PC-3 (cell line): ENCODE data around the gene HS2ST1. TPM values are rescaled to one million over a fixed set of nuclear protein-coding genes. Genes with fewer than 3 reads are reported as not detected.

Source experiments
- ATAC-seq: fragments of 200-7000 bp; cut with Tn5 transposase; 2 replicates; pipeline ENCODE4 v1.9.1; 2020; ENCODE audit warnings: mild to moderate bottlenecking, moderate library complexity
- BruUV-seq: library from RNA; stranded (reverse); fragments of 400-500 nt; replicated peaks from 2 replicates; lab custom pipeline; 2021; lab: Mats Ljungman, UMichigan
- CTCF ChIA-PET: fragments of 300-600 bp; sonication (Branson Sonifier 250); formaldehyde crosslinking; loops from one replicate; lab custom pipeline; 2022; ENCODE audit warnings: antibody characterized with exemption; lab: Charles Lee
- POLR2A ChIA-PET: fragments of 300-600 bp; sonication (Branson Sonifier 250); formaldehyde crosslinking; loops from one replicate; lab custom pipeline; 2022; ENCODE audit warnings: antibody characterized with exemption; ENCODE audit not compliant: unreplicated experiment; lab: Charles Lee
- DNase-seq: peaks from one replicate; pipeline ENCODE4 v3.0.0-alpha.2; 2015
- H2AFZ ChIP-seq: fragments of 300-600 bp; sonication (generic); 2 replicates; pipeline ENCODE4 v1.6.0; 2016; ENCODE audit warnings: antibody characterized with exemption, low read length
- H3F3A ChIP-seq: fragments of 300-600 bp; sonication (generic); one replicate; pipeline ENCODE4 v1.6.0; 2017; ENCODE audit warnings: antibody characterized with exemption, low read length, control low read depth, mild to moderate bottlenecking; ENCODE audit not compliant: unreplicated experiment
- H3K27ac ChIP-seq: fragments of 300-600 bp; sonication (generic); 2 replicates; pipeline ENCODE4 v1.5.1; 2016; ENCODE audit warnings: mild to moderate bottlenecking, low read length
- H3K27me3 ChIP-seq: fragments of 300-600 bp; sonication (generic); 2 replicates; pipeline ENCODE4 v1.6.1; 2016; ENCODE audit warnings: low read length, mixed read lengths
- H3K36me3 ChIP-seq: fragments of 300-600 bp; sonication (generic); 2 replicates; pipeline ENCODE4 v1.6.1; 2016; ENCODE audit warnings: low read depth, mixed run types, low read length, mixed read lengths
- H3K4me1 ChIP-seq: fragments of 300-600 bp; sonication (generic); 2 replicates; pipeline ENCODE4 v1.5.1; 2016; ENCODE audit warnings: low read length; ENCODE audit not compliant: insufficient read depth
- H3K4me2 ChIP-seq: fragments of 300-600 bp; sonication (generic); 2 replicates; pipeline ENCODE4 v1.6.0; 2016; ENCODE audit warnings: low read length
- H3K4me3 ChIP-seq: fragments of 300-600 bp; sonication (generic); 2 replicates; pipeline ENCODE4 v1.5.1; 2016; ENCODE audit warnings: mild to moderate bottlenecking, low read length, mixed read lengths
- H3K79me2 ChIP-seq: fragments of 300-600 bp; sonication (generic); 2 replicates; pipeline ENCODE4 v1.6.1; 2017; ENCODE audit warnings: low read length, mixed read lengths
- H3K9ac ChIP-seq: fragments of 300-600 bp; sonication (generic); 2 replicates; pipeline ENCODE4 v1.6.0; 2016; ENCODE audit warnings: mild to moderate bottlenecking, low read length
- H3K9me2 ChIP-seq: fragments of 300-600 bp; sonication (generic); replicated peaks from 2 replicates; pipeline ENCODE4 v1.6.1; 2016; ENCODE audit warnings: mixed run types, low read length, mixed read lengths
- H3K9me3 ChIP-seq: fragments of 300-600 bp; sonication (generic); 2 replicates; pipeline ENCODE4 v1.6.1; 2016; ENCODE audit warnings: low read length, mixed read lengths
- H4K20me1 ChIP-seq: fragments of 300-600 bp; sonication (generic); 2 replicates; pipeline ENCODE4 v1.6.1; 2016; ENCODE audit warnings: low read length, mixed read lengths
- CTCF ChIP-seq: fragments of 300-600 bp; sonication (generic); conservative IDR thresholded peaks from 2 replicates; pipeline ENCODE4 v1.5.1; 2017; ENCODE audit warnings: antibody characterized with exemption, low read depth, mild to moderate bottlenecking, low read length
- EZH2 ChIP-seq: fragments of 300-600 bp; sonication (generic); IDR thresholded peaks from one replicate; pipeline ENCODE4 v1.6.1; 2017; ENCODE audit warnings: antibody characterized with exemption, mild to moderate bottlenecking, low read length; ENCODE audit not compliant: unreplicated experiment
- EZH2phosphoT487 ChIP-seq: fragments of 300-600 bp; sonication (generic); IDR thresholded peaks from 2 replicates; pipeline ENCODE4 v1.6.1; 2018; ENCODE audit warnings: mild to moderate bottlenecking, antibody characterized with exemption, low read length, borderline replicate concordance
- intact Hi-C: fragments of 100-400 bp; cut with micrococcal nuclease; formaldehyde crosslinking; loops from 2 replicates; pipeline ENCODE4 v1.9.0; 2023
- total RNA-seq: library from RNA; depleted of rRNA; stranded (reverse); fragments of >200 nt; gene quantifications from 2 replicates; pipeline ENCODE4 v1.2.3, GENCODE V29; 2014

The HS2ST1 gene
- total RNA-seq, 1 experiment from 2014 or later = 15.3 TPM

- Histone ChIP-seq H3F3A (no peaks in the 10 kb centered on the region), H3K36me3 (no peaks in the 10 kb centered on the region), H4K20me1 (no peaks in the 10 kb centered on the region), H3K27ac (no peak overlapping the region), H3K79me2 (no peaks in the 10 kb centered on the region), H3K4me3 (no peak overlapping the region), H3K9me3 (no peaks in the 10 kb centered on the region), H3K4me1 (no peaks in the 10 kb centered on the region), H3K9me2 (no peaks in the 10 kb centered on the region), H3K9ac (no peak overlapping the region), H3K27me3 (no peaks in the 10 kb centered on the region), H3K4me2 (no peak overlapping the region), H2AFZ (no peak overlapping the region)
- no peak for ATAC-seq
- intact Hi-C loops = loop anchor here (5.0 to 10.0 kb wide), 2 partner anchors 148 to 825 kb away; no protein-coding TSS in a partner anchor
- DNase-seq = no peak
- ChIA-PET POLR2A (no interaction called here), CTCF (interaction anchor here (0.5 kb wide), 1 partner anchor 166 kb away, joined by 3 read pairs; no protein-coding TSS in a partner anchor)
- TF ChIP-seq CTCF = no peak
- no peak for TF ChIP-seq EZH2phosphoT487
- no peak for TF ChIP-seq EZH2
- no TSS peak for BruUV-seq
These were observed 215.2 kb downstream of the HS2ST1 start for GRCh38 chr1:87129606-87130005.

DNA sequence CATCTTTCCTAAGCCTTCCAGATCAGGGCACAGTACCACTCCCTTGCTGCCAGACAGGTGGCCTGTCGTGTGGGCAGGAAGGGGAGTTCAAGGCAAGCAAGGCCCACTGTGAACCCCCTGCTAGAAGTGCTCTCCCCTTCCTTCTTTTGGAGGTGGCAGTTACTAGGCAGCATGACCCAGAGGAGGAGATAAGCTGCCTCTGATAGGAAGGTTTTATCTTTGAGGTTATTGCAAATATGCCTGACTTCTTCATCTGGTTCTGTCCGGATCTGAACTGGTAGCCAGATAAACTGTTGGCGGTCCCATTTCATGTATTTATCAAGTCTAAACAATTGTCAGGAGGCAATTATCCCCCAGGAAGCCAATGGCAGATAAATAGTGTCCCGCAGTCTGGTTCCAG, 216.0 kb downstream of the HS2ST1 start:
- no peak overlapping the region for H3K27ac ChIP-seq
- H3K9me2 ChIP-seq = no peaks in the 10 kb centered on the region
- POLR2A ChIA-PET = no interaction called here
- no peaks in the 10 kb centered on the region for H3K36me3 ChIP-seq
- no peaks in the 10 kb centered on the region for H3K79me2 ChIP-seq
- H3K4me2 ChIP-seq = no peak overlapping the region
- no peak for ATAC-seq
- DNase-seq = no peak
- no peaks in the 10 kb centered on the region for H3K27me3 ChIP-seq
- H3F3A ChIP-seq = no peaks in the 10 kb centered on the region
- H3K9me3 ChIP-seq = no peaks in the 10 kb centered on the region
- no peak overlapping the region for H3K4me3 ChIP-seq
- H2AFZ ChIP-seq = no peak overlapping the region
- no TSS peak for BruUV-seq
- intact Hi-C loops = loop anchor here (5.0 to 10.0 kb wide), 2 partner anchors 147 to 824 kb away; no protein-coding TSS in a partner anchor
- CTCF ChIA-PET = no interaction called here
- no peaks in the 10 kb centered on the region for H4K20me1 ChIP-seq
- H3K4me1 ChIP-seq = no peaks in the 10 kb centered on the region
- no peak overlapping the region for H3K9ac ChIP-seq
- TF ChIP-seq EZH2phosphoT487 (no peak), CTCF (no peak), EZH2 (no peak)

GRCh38 chr1:87131809-87132283, 217.4 kb downstream of the HS2ST1 start:
- Histone ChIP-seq H3K27ac (no peak overlapping the region), H3F3A (no peaks in the 10 kb centered on the region), H3K27me3 (no peaks in the 10 kb centered on the region), H4K20me1 (no peaks in the 10 kb centered on the region), H3K9me3 (no peaks in the 10 kb centered on the region), H3K9ac (peak overlapping the region; percentile 56), H3K4me2 (peak overlapping the region; percentile 84), H2AFZ (peak overlapping the region; percentile 92), H3K79me2 (no peaks in the 10 kb centered on the region), H3K36me3 (no peaks in the 10 kb centered on the region), H3K4me3 (peak overlapping the region; percentile 64), H3K4me1 (no peaks in the 10 kb centered on the region), H3K9me2 (no peaks in the 10 kb centered on the region)
- ChIA-PET CTCF (interaction anchor here (0.5 kb wide), 1 partner anchor 125 kb away, joined by 3 read pairs; no protein-coding TSS in a partner anchor), POLR2A (no interaction called here)
- intact Hi-C loops = loop anchor here (5.0 to 10.0 kb wide), 2 partner anchors 145 to 823 kb away; no protein-coding TSS in a partner anchor
- no peak for TF ChIP-seq EZH2phosphoT487
- peak; percentile 94 for TF ChIP-seq CTCF
- TF ChIP-seq EZH2 = no peak
- BruUV-seq = no TSS peak
- ATAC-seq (peak; percentile 99), DNase-seq (peak; percentile 79)
